G401 (cell line): ENCODE measurements around the gene UST. TPM values are rescaled to one million over a fixed set of nuclear protein-coding genes. Genes with fewer than 3 reads are reported as not detected.

Experiments
- DNase-seq: peaks from one replicate; pipeline ENCODE4 v3.0.0-alpha.2; 2015; ENCODE audit warnings: low spot score
- in situ Hi-C: cut with HindIII; loops from 2 replicates; pipeline ENCODE4 v1.10.0; 2016; ENCODE audit warnings: low sequenced_read_pairs, mixed read lengths
- total RNA-seq: library from RNA; depleted of rRNA; stranded (reverse); fragments of >200 nt; shearing (Covaris generic); gene quantifications from 2 replicates; pipeline ENCODE4 v1.2.3, GENCODE V29; 2014

Gene UST
- total RNA-seq, 1 experiment from 2014 or later: not detected

GRCh38 chr6:148790404-148790803 is 43.6 kb downstream of the UST start:
- in situ Hi-C loops: no loop called here

GRCh38 chr6:148790817-148791216 is 44.0 kb downstream of the UST start:
- no peak for DNase-seq
- in situ Hi-C loops: no loop called here

More at GRCh38 chr6:148790404-148790803, 43.6 kb downstream of the UST start:
- no peak for DNase-seq

- in situ Hi-C loops: no loop called here
- DNase-seq: no peak
Observed at GRCh38 chr6:148791372-148791771, 44.5 kb downstream of the UST start.

GRCh38 chr6:148793721-148794120 is 46.9 kb downstream of the UST start:
- in situ Hi-C loops: no loop called here
- DNase-seq: no peak

GRCh38 chr6:148794797-148795196 is 48.0 kb downstream of the UST start:
- DNase-seq: no peak
- in situ Hi-C loops: no loop called here

GRCh38 chr6:148795563-148795962 is 48.7 kb downstream of the UST start:
- DNase-seq: no peak
- in situ Hi-C loops: no loop called here

- in situ Hi-C loops: no loop called here
Observed at GRCh38 chr6:148799647-148800046, 52.8 kb downstream of the UST start.

GRCh38 chr6:148800536-148800935 is 53.7 kb downstream of the UST start:
- in situ Hi-C loops: no loop called here
- no peak for DNase-seq

More at GRCh38 chr6:148799647-148800046, 52.8 kb downstream of the UST start:
- DNase-seq: no peak

GRCh38 chr6:148803979-148804378 is 57.1 kb downstream of the UST start:
- no peak for DNase-seq
- in situ Hi-C loops: no loop called here

GRCh38 chr6:148805777-148806176 is 58.9 kb downstream of the UST start:
- no peak for DNase-seq
- in situ Hi-C loops: no loop called here

- DNase-seq: no peak
- in situ Hi-C loops: no loop called here
Observed at GRCh38 chr6:148807784-148808183, 61.0 kb downstream of the UST start.

- in situ Hi-C loops: no loop called here
- DNase-seq: no peak
Observed at GRCh38 chr6:148808786-148809304, 62.0 kb downstream of the UST start.

GRCh38 chr6:148811459-148811858 is 64.6 kb downstream of the UST start:
- in situ Hi-C loops: no loop called here

GRCh38 chr6:148814082-148814790 is 67.4 kb downstream of the UST start:
- DNase-seq: no peak
- in situ Hi-C loops: no loop called here

More at GRCh38 chr6:148811459-148811858, 64.6 kb downstream of the UST start:
- peak; percentile 66 for DNase-seq

- in situ Hi-C loops: no loop called here
Observed at GRCh38 chr6:148814869-148815268, 68.0 kb downstream of the UST start.

GRCh38 chr6:148816117-148816516 is 69.3 kb downstream of the UST start:
- in situ Hi-C loops: no loop called here
- DNase-seq: no peak

More at GRCh38 chr6:148814869-148815268, 68.0 kb downstream of the UST start:
- no peak for DNase-seq

GRCh38 chr6:148817689-148818088 is 70.9 kb downstream of the UST start:
- no peak for DNase-seq
- in situ Hi-C loops: no loop called here

GRCh38 chr6:148818939-148819575 is 72.2 kb downstream of the UST start:
- in situ Hi-C loops: no loop called here
- no peak for DNase-seq

- no peak for DNase-seq
- in situ Hi-C loops: no loop called here
Observed at GRCh38 chr6:148819852-148820251, 73.0 kb downstream of the UST start.

GRCh38 chr6:148822819-148823218 is 76.0 kb downstream of the UST start:
- in situ Hi-C loops: no loop called here
- DNase-seq: no peak

GRCh38 chr6:148824291-148824690 is 77.5 kb downstream of the UST start:
- no peak for DNase-seq
- in situ Hi-C loops: no loop called here
